HEK293 (cell line): ENCODE data around the gene NUCB2.

ENCODE experiments used
- ZNF121 ChIP-seq: fragments of 450-650 bp; formaldehyde crosslinking; IDR thresholded peaks from 2 replicates; pipeline ENCODE4 v1.5.1; 2016; ENCODE audit warnings: missing biosample characterization, missing genetic modification characterization
- ZNF174 ChIP-seq: fragments of 450-650 bp; formaldehyde crosslinking; IDR thresholded peaks from 2 replicates; pipeline ENCODE4 v1.5.0; 2017; ENCODE audit warnings: missing biosample characterization, mild to moderate bottlenecking, missing genetic modification characterization
- ZNF501 ChIP-seq: fragments of 450-650 bp; formaldehyde crosslinking; IDR thresholded peaks from 2 replicates; pipeline ENCODE4 v1.5.1; 2016; ENCODE audit warnings: missing biosample characterization, missing genetic modification characterization
- TF ChIP-seq, protein P1 (sequence below): fragments of 450-650 bp; formaldehyde crosslinking; IDR thresholded peaks from 2 replicates; pipeline ENCODE4 v1.5.1; 2016; ENCODE audit warnings: missing biosample characterization, missing genetic modification characterization
- TF ChIP-seq, protein P2 (sequence below): sonication (generic); formaldehyde crosslinking; IDR thresholded peaks from 2 replicates; pipeline ENCODE4 v1.8.1; 2022; ENCODE audit warnings: mild to moderate bottlenecking, moderate library complexity, missing genetic modification reagents

DNA sequence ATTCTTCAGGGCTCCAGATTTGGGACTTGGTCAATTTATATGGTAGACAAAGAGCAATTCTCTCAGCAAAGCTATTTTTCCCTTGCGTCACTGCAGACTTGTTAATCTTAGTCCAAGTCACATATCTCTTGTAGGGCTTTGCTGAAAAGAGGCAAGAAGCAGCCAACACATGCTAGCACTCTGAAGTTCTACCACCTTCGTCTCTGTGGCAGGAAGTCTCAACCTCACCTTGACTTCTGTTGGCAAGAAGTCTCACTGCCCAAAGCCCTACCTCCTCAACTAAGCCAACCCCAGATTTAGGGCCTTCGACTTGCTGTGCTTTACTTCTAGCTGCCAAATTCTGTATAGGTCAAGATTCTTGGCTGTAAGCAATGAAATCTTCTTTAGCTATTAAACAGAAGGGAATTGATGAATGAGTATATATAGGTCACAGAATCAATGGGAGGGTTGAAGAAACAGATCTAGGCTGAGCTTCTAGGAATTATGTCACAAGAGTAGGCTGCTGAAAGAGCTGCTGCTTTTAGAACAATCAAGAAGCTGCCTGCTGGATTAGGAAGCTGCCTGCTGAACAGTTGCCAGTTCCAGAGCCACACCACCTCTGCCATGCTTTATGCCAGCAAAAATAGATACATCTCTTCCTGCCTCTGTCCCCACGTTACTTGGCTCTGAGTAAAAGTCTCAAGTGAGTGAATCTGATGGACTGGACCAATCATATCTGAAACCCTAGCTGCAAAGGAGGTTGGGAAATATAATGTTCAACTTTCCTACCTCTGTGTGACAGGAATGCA, 57.5 kb downstream of the NUCB2 start:
- TF ChIP-seq, protein P1, sequence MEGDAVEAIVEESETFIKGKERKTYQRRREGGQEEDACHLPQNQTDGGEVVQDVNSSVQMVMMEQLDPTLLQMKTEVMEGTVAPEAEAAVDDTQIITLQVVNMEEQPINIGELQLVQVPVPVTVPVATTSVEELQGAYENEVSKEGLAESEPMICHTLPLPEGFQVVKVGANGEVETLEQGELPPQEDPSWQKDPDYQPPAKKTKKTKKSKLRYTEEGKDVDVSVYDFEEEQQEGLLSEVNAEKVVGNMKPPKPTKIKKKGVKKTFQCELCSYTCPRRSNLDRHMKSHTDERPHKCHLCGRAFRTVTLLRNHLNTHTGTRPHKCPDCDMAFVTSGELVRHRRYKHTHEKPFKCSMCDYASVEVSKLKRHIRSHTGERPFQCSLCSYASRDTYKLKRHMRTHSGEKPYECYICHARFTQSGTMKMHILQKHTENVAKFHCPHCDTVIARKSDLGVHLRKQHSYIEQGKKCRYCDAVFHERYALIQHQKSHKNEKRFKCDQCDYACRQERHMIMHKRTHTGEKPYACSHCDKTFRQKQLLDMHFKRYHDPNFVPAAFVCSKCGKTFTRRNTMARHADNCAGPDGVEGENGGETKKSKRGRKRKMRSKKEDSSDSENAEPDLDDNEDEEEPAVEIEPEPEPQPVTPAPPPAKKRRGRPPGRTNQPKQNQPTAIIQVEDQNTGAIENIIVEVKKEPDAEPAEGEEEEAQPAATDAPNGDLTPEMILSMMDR (tag by site-specific recombination): no peak
- TF ChIP-seq ZNF121 (no peak), ZNF501 (tag by site-specific recombination) (no peak), ZNF174 (no peak)
- TF ChIP-seq, protein P2, sequence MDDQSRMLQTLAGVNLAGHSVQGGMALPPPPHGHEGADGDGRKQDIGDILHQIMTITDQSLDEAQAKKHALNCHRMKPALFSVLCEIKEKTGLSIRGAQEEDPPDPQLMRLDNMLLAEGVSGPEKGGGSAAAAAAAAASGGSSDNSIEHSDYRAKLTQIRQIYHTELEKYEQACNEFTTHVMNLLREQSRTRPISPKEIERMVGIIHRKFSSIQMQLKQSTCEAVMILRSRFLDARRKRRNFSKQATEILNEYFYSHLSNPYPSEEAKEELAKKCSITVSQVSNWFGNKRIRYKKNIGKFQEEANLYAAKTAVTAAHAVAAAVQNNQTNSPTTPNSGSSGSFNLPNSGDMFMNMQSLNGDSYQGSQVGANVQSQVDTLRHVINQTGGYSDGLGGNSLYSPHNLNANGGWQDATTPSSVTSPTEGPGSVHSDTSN (CRISPR knock-in tag): no peak
